ENCODE measurements around the gene STRN.
"Not testable (repeated sequence)": the region's sequence is repeated elsewhere in the genome, so short reads cannot be mapped to it uniquely, and the experiment has no call there.

STRN gene

DNA sequence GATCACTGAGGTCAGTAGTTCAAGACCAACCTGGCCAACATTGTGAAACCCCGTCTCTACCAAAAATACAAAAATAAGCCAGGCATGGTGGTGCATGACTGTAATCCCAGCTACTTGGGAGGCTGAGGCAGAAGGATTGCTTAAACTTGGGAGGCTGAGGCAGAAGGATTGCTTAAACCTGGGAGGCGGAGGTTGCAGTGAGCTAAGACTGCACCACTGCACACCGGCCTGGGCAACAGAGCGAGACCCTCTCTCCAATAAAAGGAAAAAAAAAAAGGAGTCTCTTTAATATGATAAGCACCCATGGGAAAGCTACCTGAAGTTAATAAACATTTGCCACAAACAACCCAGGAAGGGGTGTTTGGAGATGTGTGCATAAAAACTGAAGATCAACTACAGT, 2.6 kb downstream of the STRN start:
- no peak for DNase-seq (ENCODE audit: low read depth)

DNA sequence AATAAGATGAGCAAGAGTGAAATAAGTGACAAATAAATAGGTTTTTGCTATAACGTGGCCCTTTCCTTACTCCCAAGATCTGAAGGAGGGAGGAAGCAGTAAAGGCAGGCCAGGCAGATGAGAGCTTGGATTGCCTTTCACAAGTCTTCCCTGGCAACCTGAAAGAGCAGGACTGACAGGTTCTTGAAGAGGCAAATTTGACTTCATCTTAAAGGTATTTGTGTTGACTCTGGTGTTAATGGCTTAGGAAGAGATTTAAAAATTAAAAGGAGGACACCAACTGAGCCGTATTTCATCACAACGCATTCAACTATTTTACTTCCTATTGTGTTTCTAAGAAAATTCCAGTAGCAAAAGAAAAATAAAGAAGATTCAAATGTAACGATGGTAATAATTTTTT, 3.2 kb downstream of the STRN start:
- no peak for DNase-seq (ENCODE audit: low read depth)

DNA sequence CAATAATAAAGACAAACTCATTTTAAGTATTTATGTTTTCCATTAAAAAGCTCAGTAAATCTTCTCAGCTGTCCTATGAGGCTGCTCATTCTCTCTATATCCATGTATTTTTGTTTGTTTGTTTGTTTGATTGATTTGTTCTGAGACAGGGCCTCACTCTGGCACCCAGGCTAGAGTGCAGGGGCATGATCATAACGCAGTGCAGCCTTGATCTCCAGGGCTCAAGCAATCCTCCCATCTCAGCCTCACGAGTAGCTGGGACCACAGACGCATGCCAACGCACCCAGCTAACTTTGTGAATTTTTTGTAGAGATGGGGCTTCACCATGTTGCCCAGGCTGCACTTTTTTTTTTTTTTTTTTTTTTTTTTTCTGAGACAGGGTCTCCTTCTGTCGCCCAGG, 5.6 kb downstream of the STRN start:
- DNase-seq (ENCODE audit: low read depth), result no peak

DNA sequence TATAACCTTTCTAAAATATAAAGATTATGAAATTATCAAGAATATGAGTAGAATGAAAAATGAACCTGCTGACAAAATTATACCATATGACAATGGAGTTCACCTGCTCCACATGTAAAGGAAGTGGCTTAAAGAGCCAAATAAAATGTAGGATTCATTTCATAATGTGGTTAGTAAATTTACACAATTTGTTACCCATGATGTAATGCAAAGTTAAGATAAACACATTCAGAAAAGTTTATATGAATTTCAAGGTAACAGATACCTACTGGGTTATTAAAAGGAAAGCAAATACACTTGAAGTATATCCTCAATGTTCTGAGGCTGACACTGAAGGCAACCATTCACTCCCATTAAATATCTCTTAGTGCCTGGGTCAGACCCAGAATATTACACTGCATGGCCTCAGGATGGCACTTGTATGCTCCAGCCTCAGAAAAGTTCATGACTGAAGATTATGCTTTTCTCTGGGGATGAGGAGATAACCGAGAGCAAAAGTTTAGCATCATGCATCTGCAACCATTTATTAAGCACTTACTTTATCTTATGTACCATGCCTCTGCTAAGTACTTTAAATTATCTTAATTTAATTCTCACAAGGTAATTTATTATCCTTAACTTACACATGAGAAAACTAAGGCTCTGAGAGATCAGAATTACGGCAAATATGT, 6.2 kb downstream of the STRN start:
- DNase-seq (ENCODE audit: low read depth), result no peak

DNA sequence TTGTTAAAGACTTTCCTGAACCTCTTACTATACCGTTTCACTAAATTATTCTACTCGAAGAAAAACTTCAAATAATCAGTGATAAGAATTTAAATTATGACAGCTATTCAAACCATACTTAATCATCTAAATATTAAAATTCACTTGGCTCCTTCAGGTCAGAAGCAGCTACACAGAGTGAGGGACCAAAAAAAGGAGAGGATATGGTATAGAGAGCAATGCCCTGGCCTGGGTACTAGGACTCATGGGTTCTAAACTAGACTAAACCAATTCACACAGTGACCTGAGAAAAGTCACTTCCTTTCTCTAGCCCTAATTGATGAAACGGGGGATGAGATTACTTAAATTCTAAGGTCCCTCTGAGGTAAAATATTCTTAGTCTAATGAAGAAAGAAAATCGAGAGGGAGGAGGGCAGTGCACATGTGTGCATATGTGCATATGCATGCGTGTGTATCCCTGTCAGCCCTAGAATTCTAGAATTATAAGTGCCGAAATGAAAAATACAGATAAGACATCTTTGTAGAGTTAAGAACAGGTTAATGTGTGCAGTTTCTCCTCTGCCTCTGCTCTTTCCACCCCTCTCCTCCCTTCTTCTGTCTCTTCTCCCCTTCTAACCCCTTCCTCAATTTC, 11.2 kb downstream of the STRN start:
- no peak for DNase-seq (ENCODE audit: low read depth)

DNA sequence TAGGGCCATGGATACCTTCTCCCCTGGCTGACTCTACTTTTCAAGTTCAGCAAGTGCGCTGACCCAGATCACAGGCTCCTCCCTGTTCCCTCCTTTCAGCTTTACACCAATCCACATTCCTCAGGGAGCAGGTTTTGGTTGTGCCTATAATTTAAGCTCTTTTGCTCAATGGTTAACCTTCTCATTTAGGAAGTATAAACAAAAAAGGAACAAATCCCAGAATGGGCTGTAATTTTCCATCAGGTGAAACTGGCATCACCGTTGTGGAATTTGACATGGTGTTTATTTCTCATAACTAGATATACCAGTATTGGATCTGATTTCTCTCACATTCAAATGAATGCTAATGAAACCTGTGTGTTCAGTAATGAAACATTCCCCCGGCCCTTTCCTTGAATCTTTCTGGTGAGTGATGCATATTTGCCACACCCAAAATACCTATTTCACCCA, 13.6 kb downstream of the STRN start:
- DNase-seq (ENCODE audit: low read depth), result no peak

DNA sequence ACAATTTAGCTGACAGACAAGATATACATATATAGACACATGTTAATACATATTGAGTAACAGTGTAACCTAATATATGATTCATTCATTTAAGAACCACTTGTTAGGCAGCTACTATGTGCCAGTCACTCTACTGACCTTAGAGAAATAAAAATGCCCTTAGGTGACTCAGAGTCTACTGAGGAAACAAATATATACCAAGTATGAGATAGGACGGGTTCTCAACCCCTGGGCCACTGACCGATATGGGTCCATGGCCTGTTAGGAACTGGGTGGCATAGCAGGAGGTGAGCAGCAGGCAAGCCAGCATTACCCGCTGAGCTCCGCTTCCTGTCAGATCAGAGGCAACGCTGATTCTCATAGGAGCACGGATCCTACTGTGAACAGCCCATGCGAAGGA, 14.8 kb downstream of the STRN start:
- no peak for DNase-seq (ENCODE audit: low read depth)

DNA sequence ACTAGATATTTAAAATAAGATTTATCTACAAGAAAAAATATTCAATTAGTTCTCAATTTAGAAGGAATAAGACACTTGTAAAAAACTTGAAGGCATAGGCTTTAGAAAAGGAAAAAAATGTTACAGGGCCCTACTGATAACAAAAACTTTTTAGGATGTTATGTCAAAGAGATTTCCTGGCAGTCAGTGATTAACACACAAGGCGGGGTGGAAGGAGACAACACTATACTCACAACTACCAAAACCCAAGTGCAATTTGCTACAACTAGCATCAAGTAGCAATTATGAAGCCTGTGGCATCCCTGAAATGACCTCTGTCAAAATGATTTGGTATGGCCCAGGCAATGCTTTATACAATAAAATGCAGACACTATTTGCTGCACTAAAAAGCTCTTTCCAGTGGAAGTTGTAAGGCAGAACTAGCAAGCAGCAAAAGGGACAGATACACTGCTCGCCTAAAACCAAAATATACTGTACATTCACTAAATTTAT, 15.3 kb downstream of the STRN start:
- DNase-seq (ENCODE audit: low read depth), result no peak

DNA sequence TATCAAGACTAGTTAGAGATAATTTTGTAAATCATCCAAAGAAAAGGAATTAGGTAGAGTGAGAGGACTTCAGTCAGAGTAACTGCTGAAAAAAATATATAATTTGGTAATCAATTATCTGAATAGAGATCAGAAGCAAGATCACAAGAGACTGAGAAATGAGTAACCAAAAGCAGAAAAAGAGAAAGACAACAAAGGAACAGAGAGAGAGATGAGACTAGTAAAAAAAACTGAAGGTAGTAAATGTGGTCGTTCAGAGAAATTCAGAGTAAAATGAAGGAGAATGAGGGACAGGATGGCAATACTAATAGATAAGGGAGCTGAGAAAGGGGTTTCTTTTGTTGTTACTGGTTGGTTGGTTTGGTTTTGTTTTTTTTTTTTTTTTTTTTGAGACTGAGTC, 16.5 kb downstream of the STRN start:
- DNase-seq (ENCODE audit: low read depth), result no peak

DNA sequence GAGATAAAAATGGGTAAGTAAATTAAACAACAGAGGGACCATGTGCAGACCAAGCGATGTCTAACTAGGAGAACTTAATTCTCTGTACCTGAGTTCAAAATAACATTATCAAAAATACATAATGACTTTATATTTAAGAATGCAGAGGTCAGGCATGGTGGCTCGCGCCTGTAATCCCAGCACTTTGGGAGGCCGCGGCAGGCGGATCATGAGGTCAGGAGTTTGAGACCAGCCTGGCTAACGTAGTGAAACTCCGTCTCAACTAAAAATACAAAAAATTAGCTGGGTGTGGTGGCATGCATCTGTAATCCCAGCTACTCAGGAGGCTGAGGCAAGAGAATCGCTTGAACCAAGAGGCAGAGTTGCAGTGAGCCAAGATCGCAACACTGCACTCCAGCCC, 21.1 kb downstream of the STRN start:
- DNase-seq (ENCODE audit: low read depth), result not testable (repeated sequence)

DNA sequence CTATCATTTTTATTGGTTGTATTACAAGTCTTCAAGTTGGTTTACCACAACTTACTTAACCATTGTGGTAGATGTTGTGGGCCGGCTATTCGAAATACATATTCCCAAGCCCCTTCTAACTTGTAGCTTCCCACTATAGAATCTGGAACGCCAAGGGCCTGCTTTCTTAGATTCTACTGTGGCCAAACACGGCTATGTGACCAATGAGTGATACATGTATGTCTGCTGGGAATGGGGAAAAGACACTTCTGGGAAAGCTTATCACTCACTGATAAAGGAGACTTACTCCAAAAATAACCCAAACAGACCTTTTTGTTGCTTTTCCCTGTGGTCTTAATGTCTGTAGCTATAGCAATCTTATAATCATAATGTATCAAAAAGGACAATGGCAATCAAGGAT, 24.5 kb downstream of the STRN start:
- no peak for DNase-seq (ENCODE audit: low read depth)

DNA sequence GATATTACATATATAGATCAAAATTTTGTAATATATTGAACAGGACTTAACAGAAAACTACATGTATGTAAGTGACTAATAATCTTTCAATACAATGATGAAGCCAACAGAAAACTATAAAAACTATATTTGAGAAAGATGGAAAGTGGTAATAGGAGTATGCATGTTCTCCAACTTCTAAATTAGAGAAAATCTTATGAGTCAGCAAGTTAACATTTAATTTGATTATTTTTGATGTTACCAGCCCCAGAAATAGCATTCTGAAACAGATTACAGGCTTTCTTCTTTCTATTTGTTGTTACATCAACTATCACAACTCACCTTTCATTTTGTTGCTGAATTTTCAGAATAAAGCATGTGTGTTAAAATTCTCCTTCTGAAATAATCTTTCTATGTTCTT, 29.8 kb downstream of the STRN start:
- not testable (repeated sequence) for DNase-seq (ENCODE audit: low read depth)

DNA sequence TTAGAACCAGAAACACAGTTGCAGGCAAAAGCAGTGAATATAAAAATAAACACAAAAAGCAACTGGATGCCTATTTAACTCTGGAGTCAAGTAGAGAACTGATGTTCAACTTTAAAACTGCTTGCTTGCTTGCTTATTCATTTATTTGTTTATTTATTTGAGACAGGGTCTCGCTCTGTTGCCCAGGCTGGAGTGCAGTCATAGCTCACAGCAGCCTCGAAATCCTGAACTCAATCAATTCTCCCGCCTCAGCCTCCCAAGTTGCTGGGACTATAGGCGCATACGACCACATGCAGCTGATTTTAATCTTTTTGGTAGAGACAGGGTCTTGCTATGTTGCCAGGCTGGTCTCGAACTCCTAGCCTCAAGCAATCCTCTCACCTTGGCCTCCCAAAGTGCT, 34.6 kb downstream of the STRN start:
- not testable (repeated sequence) for DNase-seq (ENCODE audit: low read depth)

DNA sequence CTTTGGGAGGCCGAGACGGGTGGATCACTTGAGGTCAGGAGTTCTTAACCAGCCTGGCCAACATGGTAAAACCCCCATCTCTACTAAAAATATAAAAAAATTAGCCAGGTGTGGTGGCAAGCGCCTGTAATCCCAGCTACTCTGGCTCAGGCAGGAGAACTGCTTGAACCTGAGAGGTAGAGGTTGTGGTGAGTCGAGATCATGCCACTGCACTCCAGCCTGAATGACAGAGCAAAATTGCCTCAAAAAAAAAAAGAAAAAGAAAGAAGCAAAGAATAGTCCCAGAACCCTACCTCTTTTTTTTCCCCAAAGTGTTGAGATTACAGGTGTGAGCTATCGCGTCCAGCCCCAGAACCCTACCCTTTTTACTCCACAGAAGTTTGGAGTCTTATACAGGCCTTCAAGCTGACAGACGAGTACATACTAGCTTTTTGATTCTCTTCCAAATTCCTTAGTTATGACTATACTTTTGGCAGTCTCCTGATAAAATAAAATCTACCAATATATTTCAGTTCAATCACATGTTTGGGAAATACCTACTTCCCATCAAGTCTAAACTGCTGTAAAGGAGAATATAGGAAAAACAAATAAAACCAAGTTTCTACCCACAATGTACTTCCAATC, 35.4 kb downstream of the STRN start:
- not testable (repeated sequence) for DNase-seq (ENCODE audit: low read depth)

DNA sequence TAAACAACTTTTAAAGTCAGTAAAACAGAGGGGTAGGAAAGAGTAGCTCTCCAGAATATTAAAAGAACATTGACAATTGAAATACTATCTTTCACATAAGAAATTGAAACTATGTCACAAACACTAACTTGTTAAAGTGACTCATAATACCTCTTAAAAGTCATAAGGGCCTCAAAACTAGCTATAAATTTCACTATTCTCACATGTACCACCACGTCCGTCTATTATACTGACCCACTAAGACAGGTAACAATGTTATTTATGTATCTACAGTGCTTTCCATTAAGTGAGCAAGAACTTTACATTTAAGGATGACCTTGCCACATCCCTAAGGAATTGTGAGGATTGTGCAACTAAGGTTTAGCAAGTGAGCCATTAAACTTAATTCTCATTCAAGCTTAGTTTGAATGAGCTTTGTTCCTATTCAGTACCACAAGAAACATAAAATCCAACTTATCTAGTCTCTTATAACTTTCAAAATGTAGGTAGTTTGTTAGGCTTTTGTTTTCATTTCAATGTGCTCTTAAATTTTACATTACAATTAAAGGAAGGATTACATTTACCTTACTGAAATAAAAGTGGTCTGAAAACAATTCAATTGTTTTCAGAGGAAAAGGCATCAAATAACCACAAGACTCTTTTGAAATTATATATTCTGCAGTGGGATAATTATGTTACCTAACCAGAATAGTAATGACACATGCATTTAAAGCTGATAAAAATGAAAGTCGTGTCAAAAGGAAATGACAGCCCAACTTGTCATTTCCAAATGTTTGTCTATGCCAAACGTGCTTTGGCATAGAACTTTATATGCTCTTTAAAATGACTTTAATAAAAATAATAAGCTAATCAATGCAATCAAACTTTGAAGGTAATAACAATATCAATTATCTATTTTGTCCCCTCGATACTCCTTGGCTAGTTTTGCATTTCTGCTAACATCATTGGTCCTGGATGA, 39.9 kb downstream of the STRN start:
- DNase-seq (ENCODE audit: low read depth), result not testable (repeated sequence)

DNA sequence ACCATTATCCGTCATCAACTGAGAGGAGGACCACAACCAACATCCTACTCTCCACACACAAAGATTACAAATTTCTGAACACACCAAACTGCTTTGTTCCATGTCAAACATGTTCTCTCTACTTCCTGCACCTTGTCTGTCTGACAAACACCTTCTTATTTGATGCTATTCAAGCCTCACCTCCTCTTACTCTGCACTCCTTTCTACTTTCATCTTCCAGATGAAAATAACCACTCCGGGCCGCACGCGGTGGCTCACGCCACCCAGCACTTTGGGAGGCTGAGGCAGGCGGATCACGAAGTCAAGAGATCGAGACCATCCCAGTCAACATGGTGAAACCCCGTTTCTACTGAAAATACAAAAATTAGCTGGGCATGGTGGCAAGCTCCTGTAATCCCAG, 43.7 kb downstream of the STRN start:
- DNase-seq (ENCODE audit: low read depth), result not testable (repeated sequence)

DNA sequence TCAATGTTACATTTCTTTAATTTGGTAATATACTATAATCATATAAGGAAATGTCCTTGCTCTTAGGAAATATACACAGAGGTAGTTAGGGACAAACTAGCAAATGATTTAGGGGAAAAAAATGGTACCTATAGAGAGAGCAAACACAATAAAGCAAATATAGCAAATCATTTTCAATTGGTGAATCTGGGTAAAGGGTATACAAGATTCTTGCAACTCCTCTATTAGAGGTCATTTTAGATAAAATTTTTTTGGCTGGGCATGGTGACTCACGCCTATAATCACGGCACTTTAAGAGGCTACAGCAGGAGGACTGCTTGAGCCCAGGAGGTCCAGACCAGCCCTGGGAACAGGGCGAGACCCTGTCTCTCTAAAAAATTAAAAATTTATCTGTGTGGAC, 44.4 kb downstream of the STRN start:
- DNase-seq (ENCODE audit: low read depth), result no peak

DNA sequence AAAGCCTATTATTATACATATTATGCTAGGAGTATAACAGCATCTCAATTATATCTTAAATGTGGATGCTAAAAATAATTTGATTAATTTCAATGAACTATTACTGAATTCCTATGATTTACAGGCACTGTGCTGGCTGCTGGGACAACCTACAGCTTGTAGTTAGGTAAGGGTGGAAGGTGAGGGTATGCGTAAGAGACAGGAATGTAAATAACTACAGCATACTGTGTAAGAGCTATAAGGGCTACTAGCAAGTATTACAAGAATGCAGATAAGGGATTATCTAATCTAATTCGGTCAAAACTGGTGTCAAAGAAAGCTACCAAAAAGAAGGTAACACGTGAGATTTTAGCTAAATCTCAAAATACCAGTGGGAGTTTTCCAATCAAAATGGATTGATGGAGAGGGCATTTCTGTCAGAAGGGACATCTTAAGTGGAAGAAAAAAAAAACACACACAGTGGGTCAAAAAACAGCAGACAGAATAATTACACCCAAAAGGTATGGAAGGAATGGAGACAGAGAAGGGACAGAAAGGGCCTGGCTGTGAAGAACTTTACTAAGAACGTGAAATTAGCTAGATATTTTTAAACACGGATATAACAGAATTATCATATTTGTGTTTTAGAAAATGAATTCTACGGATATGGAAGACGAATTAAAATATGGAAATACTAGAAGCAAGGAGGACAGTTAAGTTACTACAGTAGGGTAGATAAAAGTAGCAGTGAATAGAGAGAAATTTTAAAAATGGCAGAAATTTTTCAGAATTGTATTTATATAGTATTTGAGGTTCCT, 47.1 kb downstream of the STRN start:
- DNase-seq (ENCODE audit: low read depth), result no peak

DNA sequence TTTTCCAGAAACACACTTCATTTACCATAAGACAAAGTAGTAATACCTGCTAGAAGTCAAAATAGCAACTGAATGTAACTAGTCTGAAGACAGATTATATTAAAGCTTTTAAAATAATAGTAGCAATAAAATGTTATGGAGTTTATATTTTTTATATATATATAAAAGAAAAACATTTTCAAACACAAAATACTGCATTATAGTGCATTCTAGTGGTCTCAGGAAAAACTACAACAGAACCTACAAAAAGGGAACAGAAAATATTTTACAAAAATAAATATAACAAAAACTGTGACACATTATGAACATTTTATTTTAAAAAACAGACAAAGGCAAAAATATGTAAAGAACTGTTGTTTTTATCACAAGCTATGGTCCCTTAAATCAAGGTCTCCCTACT, 48.0 kb downstream of the STRN start:
- DNase-seq (ENCODE audit: low read depth), result no peak

DNA sequence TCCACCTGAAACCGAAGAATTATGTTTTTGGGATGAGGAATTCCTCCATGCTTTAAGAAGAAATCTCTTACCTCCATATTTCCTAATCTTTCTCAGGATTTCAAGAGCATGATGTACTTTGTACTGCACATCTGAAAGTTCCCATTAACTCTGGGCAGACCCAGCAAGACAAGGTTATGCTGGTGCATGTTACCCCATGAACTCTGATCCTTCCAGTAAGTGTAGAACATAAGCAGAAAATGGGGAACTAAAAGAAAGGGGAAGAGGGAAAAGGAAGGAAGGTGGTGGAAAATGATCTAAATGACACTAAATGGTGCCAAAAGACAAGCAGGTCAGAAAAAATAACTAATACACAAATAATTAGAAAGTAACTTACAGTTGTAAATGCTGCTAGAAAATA, 50.7 kb downstream of the STRN start:
- DNase-seq (ENCODE audit: low read depth), result no peak

DNA sequence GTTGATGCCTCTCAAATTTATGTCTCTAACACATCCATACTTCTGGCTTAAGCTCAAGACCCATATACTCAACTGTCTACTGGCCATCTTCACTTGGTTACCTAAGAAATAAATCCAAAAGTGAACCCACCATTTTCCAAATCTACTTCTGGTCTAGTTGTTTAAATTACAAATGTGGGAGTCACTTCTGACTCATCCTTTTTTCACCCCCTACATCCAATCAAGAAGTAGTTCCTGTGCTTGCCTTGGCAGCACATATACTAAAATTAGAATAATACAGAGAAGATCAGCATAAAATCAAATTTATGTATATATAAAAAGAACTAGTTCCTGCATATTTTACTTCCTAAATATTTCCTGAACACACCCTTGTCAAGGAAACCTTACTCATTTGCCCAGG, 53.6 kb downstream of the STRN start:
- DNase-seq (ENCODE audit: low read depth), result no peak

All from activated T-helper 9 cell treated with anti-CD3 and anti-CD28 coated beads, Interleukin-2, amount 50 U/mL, for 16 hours (primary cell).